Right lung (tissue), 5 donors: ENCODE measurements around the gene CFAP100. TPM values are rescaled to one million over a fixed set of nuclear protein-coding genes. Genes with fewer than 3 reads are reported as not detected.

Experiments
- DNase-seq, 2 donors: peaks; one replicate each; pipeline ENCODE4 v3.0.0-alpha.2; 2013
- polyA plus RNA-seq, 5 donors: library from polyadenylated mRNA; unstranded; fragments of 120-200 nt; gene quantifications; one replicate each; pipeline versions ENCODE4 v1.2.1 to v1.2.3, GENCODE V29; 2013; ENCODE audit warnings: inconsistent platforms in 1 of 5, low replicate concordance in 1 of 5; ENCODE audit not compliant: insufficient read length in 5 of 5, insufficient read depth in 1 of 5

Gene CFAP100
- polyA plus RNA-seq, 5 donors = 0.80 to 7.9 (median 6.6) TPM

GRCh38 chr3:126421573-126422119 is 26.9 kb downstream of the CFAP100 start:
- DNase-seq = no peak

GRCh38 chr3:126422121-126422520 is 27.4 kb downstream of the CFAP100 start:
- no peak for DNase-seq

- DNase-seq = no peak
Observed at GRCh38 chr3:126422571-126423091, 27.9 kb downstream of the CFAP100 start.

GRCh38 chr3:126423191-126424038 is 28.7 kb downstream of the CFAP100 start:
- DNase-seq = no peak

- no peak for DNase-seq
Observed at GRCh38 chr3:126424039-126424717, 29.5 kb downstream of the CFAP100 start.

- DNase-seq = no peak
Observed at GRCh38 chr3:126424751-126425150, 30.0 kb downstream of the CFAP100 start.

GRCh38 chr3:126431103-126431534 is 36.4 kb downstream of the CFAP100 start:
- no peak for DNase-seq

- no peak for DNase-seq
Observed at GRCh38 chr3:126432361-126433104, 37.8 kb downstream of the CFAP100 start.

- no peak for DNase-seq
Observed at GRCh38 chr3:126433105-126433430, 38.4 kb downstream of the CFAP100 start.

- DNase-seq = no peak
Observed at GRCh38 chr3:126433496-126434263, 39.0 kb downstream of the CFAP100 start.

- no peak for DNase-seq
Observed at GRCh38 chr3:126434264-126434590, 39.5 kb downstream of the CFAP100 start.

GRCh38 chr3:126434931-126435411 is 40.3 kb downstream of the CFAP100 start:
- DNase-seq = no peak

GRCh38 chr3:126435456-126436315 is 41.0 kb downstream of the CFAP100 start:
- DNase-seq = no peak

GRCh38 chr3:126436826-126437717 is 42.4 kb downstream of the CFAP100 start:
- DNase-seq = no peak

GRCh38 chr3:126438186-126438585 is 43.5 kb downstream of the CFAP100 start:
- DNase-seq = no peak

GRCh38 chr3:126438746-126439145 is 44.0 kb downstream of the CFAP100 start:
- DNase-seq = no peak

GRCh38 chr3:126439346-126439967 is 44.7 kb downstream of the CFAP100 start:
- no peak for DNase-seq

GRCh38 chr3:126439968-126440708 is 45.4 kb downstream of the CFAP100 start:
- DNase-seq = no peak
